H1 (cell line): ENCODE data around the gene NLK. TPM values are rescaled to one million over a fixed set of nuclear protein-coding genes. Genes with fewer than 3 reads are reported as not detected.

ENCODE experiments used
- CTCF ChIA-PET: fragments of 300-600 bp; sonication (Branson Sonifier 250); formaldehyde crosslinking; loops from one replicate; lab custom pipeline; 2021; ENCODE audit not compliant: partially characterized antibody; lab: Charles Lee
- POLR2A ChIA-PET: fragments of 300-600 bp; sonication (Branson Sonifier 250); formaldehyde crosslinking; loops from one replicate; lab custom pipeline; 2021; ENCODE audit warnings: inconsistent platforms; ENCODE audit not compliant: partially characterized antibody; lab: Charles Lee
- DNase-seq, 2 experiments: peaks; one replicate each; pipeline versions ENCODE4 v3.0.0 to v3.0.0-alpha.2; 2010 to 2022; ENCODE audit warnings: low spot score in 2 of 2, low read depth in 1 of 2, mixed read lengths in 1 of 2
- FAIRE-seq: peaks from 2 replicates; lab custom pipeline; 2011; peaks lifted over from hg19 to GRCh38; lab: Jason Lieb, UNC
- H2AFZ ChIP-seq: 2 replicates; pipeline ENCODE4 v1.8.1; 2012; ENCODE audit warnings: low read length, inconsistent platforms
- H2AK5ac ChIP-seq: 2 replicates; pipeline ENCODE4 v1.6.1; 2013; ENCODE audit warnings: low read depth, low read length
- H2BK120ac ChIP-seq: replicated peaks from 2 replicates; pipeline ENCODE3; 2013; ENCODE audit warnings: low read depth, low read length, inconsistent platforms
- H2BK12ac ChIP-seq: 2 replicates; pipeline ENCODE4 v1.6.1; 2013; ENCODE audit warnings: low read depth, low read length
- H2BK15ac ChIP-seq: 2 replicates; pipeline ENCODE4 v1.6.1; 2013; ENCODE audit warnings: low read length
- H2BK20ac ChIP-seq: 2 replicates; pipeline ENCODE4 v1.6.1; 2013; ENCODE audit warnings: low read length
- H2BK5ac ChIP-seq: 2 replicates; pipeline ENCODE4 v1.6.1; 2013; ENCODE audit warnings: low read depth, low read length
- H3K14ac ChIP-seq: 2 replicates; pipeline ENCODE4 v1.6.1; 2013; ENCODE audit warnings: inconsistent platforms; ENCODE audit not compliant: insufficient read length
- H3K18ac ChIP-seq: 2 replicates; pipeline ENCODE4 v1.6.1; 2013; ENCODE audit warnings: low read length; ENCODE audit errors: extremely low read depth
- H3K23ac ChIP-seq: 2 replicates; pipeline ENCODE4 v1.6.1; 2013; ENCODE audit warnings: inconsistent platforms; ENCODE audit not compliant: insufficient read length
- H3K23me2 ChIP-seq: 2 replicates; pipeline ENCODE4 v1.6.1; 2013; ENCODE audit warnings: low read depth, low read length
- H3K27ac ChIP-seq: 2 replicates; pipeline ENCODE4 v1.6.1; 2011; ENCODE audit warnings: low read depth, low read length, inconsistent platforms
- H3K27me3 ChIP-seq, 4 experiments: replicated peaks in 1 of 4; 1 replicate in 1 of 4; 2 replicates in 3 of 4; pipeline versions ENCODE4 v1.6.1 to v1.8.1; 2011 to 2013; ENCODE audit warnings: low read length in 3 of 4, mild to moderate bottlenecking in 3 of 4, inconsistent platforms in 2 of 4, mixed read lengths in 2 of 4, moderate library complexity in 1 of 4; ENCODE audit not compliant: control insufficient read depth in 3 of 4, insufficient read depth in 3 of 4; ENCODE audit errors: extremely low read depth in 1 of 4
- H3K36me3 ChIP-seq, 4 experiments: 2 replicates each; pipeline versions ENCODE4 v1.6.1 to v1.8.1; 2011 to 2013; ENCODE audit warnings: mild to moderate bottlenecking in 4 of 4, low read length in 3 of 4, moderate library complexity in 2 of 4, control low read depth in 1 of 4, inconsistent platforms in 1 of 4; ENCODE audit not compliant: insufficient read depth in 4 of 4, control insufficient read depth in 2 of 4
- H3K4ac ChIP-seq: replicated peaks from 2 replicates; pipeline ENCODE3; 2013; ENCODE audit warnings: low read length, low read depth, mixed read lengths, inconsistent platforms; ENCODE audit not compliant: insufficient read length
- H3K4me1 ChIP-seq, 4 experiments: replicated peaks in 1 of 4; 1 replicate in 1 of 4; 2 replicates in 3 of 4; pipeline versions ENCODE4 v1.6.1 to v1.8.1; 2011 to 2013; ENCODE audit warnings: low read length in 3 of 4, inconsistent platforms in 2 of 4, mixed read lengths in 1 of 4; ENCODE audit not compliant: insufficient read depth in 4 of 4, control insufficient read depth in 3 of 4
- H3K4me2 ChIP-seq, 2 experiments: 2 replicates each; pipeline versions ENCODE4 v1.6.1 to v1.8.1; 2011 to 2013; ENCODE audit warnings: low read depth in 2 of 2, low read length in 2 of 2, control low read depth in 1 of 2, inconsistent platforms in 1 of 2, mild to moderate bottlenecking in 1 of 2; ENCODE audit not compliant: insufficient read depth in 1 of 2
- H3K4me3 ChIP-seq, 4 experiments: fragments of 200-600, 300-600 bp in 1 of 4; sonication (generic), shearing (Covaris generic), sonication (Bioruptor Twin) in 1 of 4; 2 replicates each; pipeline versions ENCODE4 v1.5.1 to v1.8.1; 2011 to 2016; ENCODE audit warnings: low read length in 4 of 4, low read depth in 3 of 4, control low read depth in 2 of 4, inconsistent platforms in 2 of 4, mild to moderate bottlenecking in 2 of 4, mixed read lengths in 1 of 4, moderate library complexity in 1 of 4; ENCODE audit not compliant: insufficient read depth in 2 of 4; ENCODE audit errors: extremely low read depth in 1 of 4
- H3K56ac ChIP-seq: replicated peaks from 2 replicates; pipeline ENCODE3; 2013; ENCODE audit warnings: low read depth, mild to moderate bottlenecking, mixed read lengths, low read length, inconsistent platforms; ENCODE audit not compliant: insufficient read length
- H3K79me1 ChIP-seq: 2 replicates; pipeline ENCODE4 v1.6.1; 2013; ENCODE audit warnings: low read depth, low read length, control low read depth
- H3K79me2 ChIP-seq, 2 experiments: 2 replicates each; pipeline versions ENCODE4 v1.6.1 to v1.8.1; 2012 to 2013; ENCODE audit warnings: low read length in 2 of 2, mild to moderate bottlenecking in 2 of 2, inconsistent platforms in 1 of 2; ENCODE audit not compliant: insufficient read depth in 2 of 2, control insufficient read depth in 1 of 2
- H3K9ac ChIP-seq, 4 experiments: replicated peaks in 1 of 4; 1 replicate in 1 of 4; 2 replicates in 3 of 4; pipeline versions ENCODE4 v1.6.1 to v1.8.1; 2011 to 2013; ENCODE audit warnings: low read depth in 3 of 4, low read length in 3 of 4, control low read depth in 2 of 4, mild to moderate bottlenecking in 2 of 4, moderate library complexity in 2 of 4, inconsistent platforms in 1 of 4; ENCODE audit errors: extremely low read depth in 1 of 4
- H3K9me3 ChIP-seq, 2 experiments: 2 replicates each; pipeline versions ENCODE4 v1.6.1 to v1.8.1; 2012 to 2013; ENCODE audit warnings: mild to moderate bottlenecking in 2 of 2, moderate library complexity in 2 of 2, control low read depth in 1 of 2, inconsistent platforms in 1 of 2, low read depth in 1 of 2, low read length in 1 of 2, mixed read lengths in 1 of 2; ENCODE audit not compliant: insufficient read depth in 2 of 2
- H4K20me1 ChIP-seq, 2 experiments: replicated peaks in 1 of 2; 2 replicates each; pipeline versions ENCODE3 to v1.8.1; 2011 to 2013; ENCODE audit warnings: inconsistent platforms in 2 of 2, low read length in 2 of 2, mild to moderate bottlenecking in 1 of 2; ENCODE audit not compliant: insufficient read depth in 2 of 2, control insufficient read depth in 1 of 2
- H4K5ac ChIP-seq: 2 replicates; pipeline ENCODE4 v1.6.1; 2013; ENCODE audit warnings: low read length, low read depth, mixed read lengths, inconsistent platforms; ENCODE audit not compliant: insufficient read length
- H4K8ac ChIP-seq: 2 replicates; pipeline ENCODE4 v1.8.0; 2013; ENCODE audit warnings: mild to moderate bottlenecking, moderate library complexity, low read length, inconsistent platforms; ENCODE audit not compliant: insufficient read depth; ENCODE audit errors: extremely low read depth
- H4K91ac ChIP-seq: replicated peaks from 2 replicates; pipeline ENCODE3; 2013; ENCODE audit warnings: low read length, mixed read lengths, inconsistent platforms; ENCODE audit not compliant: insufficient read length
- KDM1A ChIP-seq: fragments of 200-600, 300-600 bp; sonication (generic); IDR thresholded peaks from 2 replicates; pipeline ENCODE4 v1.7.1; 2016; ENCODE audit warnings: mild to moderate bottlenecking, low read length, borderline replicate concordance
- MAFK ChIP-seq: IDR thresholded peaks from 2 replicates; pipeline ENCODE4 v1.6.1; 2012; ENCODE audit warnings: low read depth, mild to moderate bottlenecking, improper control_type of control experiment, low read length
- SAP30 ChIP-seq: fragments of 300-600 bp; sonication (generic); IDR thresholded peaks from 2 replicates; pipeline ENCODE4 v1.7.1; 2012; ENCODE audit warnings: low read length, moderate library complexity, mild to moderate bottlenecking, inconsistent platforms; ENCODE audit not compliant: insufficient read depth, insufficient replicate concordance
- ZNF274 ChIP-seq: IDR thresholded peaks from 2 replicates; pipeline ENCODE4 v1.7.0; 2012; ENCODE audit warnings: low read length, borderline replicate concordance; ENCODE audit errors: extremely low read depth
- WGBS, 2 experiments: shearing (Covaris generic) in 1 of 2; methylation state at CpG; one replicate each; pipeline versions ENCODE4 v1.1.6 to v1.1.7; 2013 to 2015; ENCODE audit warnings: low lambda C conversion rate in 2 of 2, mixed read lengths in 2 of 2, inconsistent platforms in 1 of 2, low coverage in 1 of 2, missing lambda C conversion rate in 1 of 2; ENCODE audit not compliant: insufficient replicate concordance in 2 of 2, insufficient coverage in 1 of 2, insufficient read length in 1 of 2; ENCODE audit errors: extremely low coverage in 1 of 2, missing lambda C conversion rate in 1 of 2; 5-methylcytosine and 5-hydroxymethylcytosine counted together
- polyA plus RNA-seq, 7 experiments: library from polyadenylated mRNA; depleted of rRNA in 3 of 7; stranded (reverse) in 5 of 7; unstranded in 2 of 7; fragments of >200 nt in 5 of 7; fragments of 200-250 nt in 2 of 7; gene quantifications; 1 replicate in 5 of 7; 2 replicates in 1 of 7; 4 replicates in 1 of 7; pipeline versions ENCODE4 v1.2.1 to v1.2.3, GENCODE V29; 2011 to 2013; ENCODE audit warnings: missing spikeins in 2 of 7, mixed read lengths in 2 of 7
- total RNA-seq: library from RNA; stranded (reverse); fragmentation: NEBNext Ultra II Directional; extraction: Animal tissue kit (Norgen Biotek cat#: 25700); gene quantifications from 2 replicates; pipeline ENCODE4 v1.2.1, GENCODE V29; 2021

NLK gene
- total and polyA plus RNA-seq, 2 of the 8 experiments (the other 6 are each of a cell fraction or from before 2014, with no cell fraction given), result 30.8 to 49.9 TPM

DNA sequence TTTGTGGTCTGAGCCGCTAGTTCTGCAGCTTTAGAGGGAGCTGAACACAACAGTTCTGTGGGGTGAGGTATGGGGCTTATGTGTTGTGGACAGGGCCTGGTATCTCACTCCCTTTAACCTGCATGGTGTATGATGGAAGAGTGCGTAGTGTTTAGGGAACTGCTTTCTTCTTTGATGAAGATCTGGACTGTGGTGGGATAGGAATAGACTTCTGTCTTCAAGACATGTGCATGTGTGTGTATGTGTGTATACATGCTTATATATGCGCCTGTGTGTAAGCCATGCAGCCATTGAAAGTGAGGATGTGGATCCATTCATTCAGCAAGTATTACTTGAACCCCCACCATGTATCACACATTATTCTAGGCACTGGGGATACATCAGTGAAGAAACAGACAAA, 161.8 kb downstream of the NLK start:
- no peak for FAIRE-seq
- CTCF ChIA-PET, result interaction anchor here (1.7 kb wide), 1 partner anchor 44 kb away, joined by 4 read pairs; no protein-coding TSS in a partner anchor

More for the DNA sequence above, 161.8 kb downstream of the NLK start:
- H3K79me1 ChIP-seq, result no peaks in the 10 kb centered on the region
- no peak overlapping the region for H2AK5ac ChIP-seq
- no peak overlapping the region for H2BK5ac ChIP-seq
- no peak overlapping the region for H3K4me3 ChIP-seq
- no peak overlapping the region for H3K14ac ChIP-seq
- no peak overlapping the region for H2BK120ac ChIP-seq
- 88% methylated on average over 3 of the region's 3 CpGs; no CpG with 5 or more reads in 1 of the 2 experiments for WGBS, 2 experiments
- no peak overlapping the region for H4K5ac ChIP-seq
- DNase-seq, result no peak
- no peak overlapping the region for H2BK20ac ChIP-seq
- no peak overlapping the region for H2BK12ac ChIP-seq
- no peaks in the 10 kb centered on the region for H3K9me3 ChIP-seq
- no peak overlapping the region for H3K23ac ChIP-seq
- H3K4me1 ChIP-seq, result no peaks in the 10 kb centered on the region
- H3K18ac ChIP-seq, result no peak overlapping the region
- no peaks in the 10 kb centered on the region for H3K79me2 ChIP-seq
- H3K9ac ChIP-seq, result no peak overlapping the region
- no peak overlapping the region for H3K4ac ChIP-seq
- no peak overlapping the region for H3K4me2 ChIP-seq
- no peak overlapping the region for H3K56ac ChIP-seq
- H3K36me3 ChIP-seq, result no peaks in the 10 kb centered on the region
- POLR2A ChIA-PET, result interaction anchor here (1.0 to 1.9 kb wide), 2 partner anchors 12 to 23 kb away, joined by 3 to 8 read pairs; no protein-coding TSS in a partner anchor
- H4K20me1 ChIP-seq, result no peaks in the 10 kb centered on the region
- H3K23me2 ChIP-seq, result no peaks in the 10 kb centered on the region
- no peaks in the 10 kb centered on the region for H3K27me3 ChIP-seq
- no peak overlapping the region for H2AFZ ChIP-seq
- TF ChIP-seq KDM1A, result no peak
- no peak for TF ChIP-seq ZNF274
- TF ChIP-seq SAP30, result no peak
- TF ChIP-seq MAFK, result no peak
- H3K27ac ChIP-seq, result no peak overlapping the region
- no peak overlapping the region for H2BK15ac ChIP-seq
- no peak overlapping the region for H4K8ac ChIP-seq
- no peak overlapping the region for H4K91ac ChIP-seq
